GM18867 (cell line): Measurements from ENCODE around the gene IVL.

Source experiments
- ATAC-seq: cut with Tn5 transposase; IDR thresholded peaks from one replicate; pipeline ENCODE4 v1.9.1; 2021; ENCODE audit warnings: mild to moderate bottlenecking, moderate library complexity; ENCODE audit not compliant: unreplicated experiment

The IVL gene

DNA sequence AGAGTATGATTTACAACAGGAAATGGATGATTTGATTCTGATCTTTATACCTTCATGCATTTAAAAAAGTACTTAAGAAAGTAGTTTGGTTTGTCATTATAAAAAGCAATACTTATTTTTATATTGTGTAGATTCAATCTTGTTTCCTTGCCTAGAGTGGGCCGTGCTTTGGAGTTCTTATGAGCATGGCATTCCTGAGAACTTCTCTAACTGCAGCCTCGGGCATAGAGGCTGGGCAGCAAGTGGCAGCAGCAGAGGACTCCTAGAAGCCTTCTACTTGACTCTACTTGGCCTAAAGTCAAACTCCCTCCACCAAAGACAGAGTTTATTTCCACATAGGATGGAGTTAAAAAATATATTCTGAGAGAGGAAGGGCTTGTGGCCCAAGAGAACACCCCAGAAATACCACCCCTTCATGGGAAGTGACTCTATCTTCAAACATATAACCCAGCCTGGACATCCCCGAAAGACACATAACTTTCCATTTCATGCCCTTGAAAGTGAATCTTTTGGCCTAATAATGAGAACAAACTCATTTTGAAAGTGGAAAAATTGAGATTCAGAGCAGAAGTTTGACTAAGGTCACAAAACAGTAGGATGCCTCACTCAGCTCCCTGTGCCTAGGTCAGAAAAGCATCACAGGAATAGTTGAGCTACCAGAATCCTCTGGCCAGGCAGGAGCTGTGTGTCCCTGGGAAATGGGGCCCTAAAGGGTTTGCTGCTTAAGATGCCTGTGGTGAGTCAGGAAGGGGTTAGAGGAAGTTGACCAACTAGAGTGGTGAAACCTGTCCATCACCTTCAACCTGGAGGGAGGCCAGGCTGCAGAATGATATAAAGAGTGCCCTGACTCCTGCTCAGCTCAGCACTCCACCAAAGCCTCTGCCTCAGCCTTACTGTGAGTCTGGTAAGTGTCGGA is at the start of gene IVL:
Gene IVL (plus strand): TSS at position 861 of the 916 bp plus-strand sequence. CDS start 1,252 bp downstream, outside the sequence.
- no peak for ATAC-seq

GRCh38 chr1:152859696-152860095 is 48.6 kb upstream of the IVL start, which contains the start of gene LCE7A:
TSS of gene LCE7A (plus strand) at chr1:152859996. CDS start at chr1:152860698, 702 bp downstream.
- ATAC-seq: no peak

- no peak for ATAC-seq
Measured at GRCh38 chr1:152860129-152860528, 48.2 kb upstream of the IVL start.

DNA sequence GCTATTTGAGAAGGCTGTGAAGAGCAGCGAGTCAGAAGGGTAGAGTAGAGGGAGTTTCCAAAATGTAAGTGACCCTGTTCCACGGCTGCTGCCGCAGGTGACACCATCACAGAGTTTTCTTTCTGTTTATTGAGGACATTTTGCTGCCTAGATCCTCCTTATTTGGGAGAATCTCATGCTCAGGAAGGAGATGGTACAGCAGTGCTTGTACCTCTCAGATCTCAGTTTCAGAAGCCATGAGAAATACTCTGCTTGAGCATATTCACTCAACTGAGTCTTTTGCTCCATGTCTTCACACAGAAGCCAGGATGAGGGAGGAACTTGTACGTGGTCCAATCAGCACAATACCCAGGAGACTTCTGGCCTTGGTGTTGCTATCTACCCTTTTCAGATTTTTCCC is 47.0 kb upstream of the IVL start:
- ATAC-seq: no peak

DNA sequence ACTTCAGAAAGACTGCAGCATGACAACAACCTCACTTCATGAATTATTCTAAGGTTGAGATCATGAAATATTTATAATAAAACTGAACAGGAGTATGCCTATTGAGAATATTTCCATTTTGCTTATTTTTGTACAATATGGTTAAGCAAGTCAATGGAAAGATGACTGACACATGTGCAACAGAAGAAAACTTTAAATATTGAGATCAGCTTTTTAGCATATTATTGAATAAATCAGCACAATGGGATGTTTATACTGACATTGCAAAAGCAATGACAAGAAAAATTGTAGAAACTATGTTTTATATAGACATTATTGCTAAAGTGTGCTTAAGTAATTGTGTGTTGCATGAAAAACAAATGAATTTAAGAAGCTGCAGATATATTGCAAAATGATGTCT is 43.9 kb upstream of the IVL start:
- ATAC-seq: no peak

DNA sequence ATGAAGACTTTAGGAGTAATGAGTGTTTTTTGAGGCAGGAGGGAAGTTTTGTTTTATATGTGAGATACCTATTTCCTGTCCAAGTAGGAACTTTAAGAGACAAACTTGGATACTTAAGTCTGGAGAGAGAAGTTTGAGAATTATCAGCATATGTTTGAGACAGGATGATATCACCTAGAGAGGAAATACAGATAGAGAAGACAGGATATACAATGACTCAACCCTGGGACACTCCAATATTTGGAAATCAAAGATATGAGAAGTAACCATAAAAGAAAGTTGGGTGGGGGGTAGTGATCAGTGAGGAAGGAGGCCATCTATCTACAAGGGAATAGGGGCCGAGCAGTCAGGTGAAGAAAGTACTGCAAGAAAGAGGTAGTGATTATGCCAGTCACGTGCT is 42.0 kb upstream of the IVL start:
- ATAC-seq: no peak

- ATAC-seq: peak; percentile 67
Measured at GRCh38 chr1:152869808-152870419, 38.4 kb upstream of the IVL start.

- no peak for ATAC-seq
Measured at GRCh38 chr1:152870831-152871730, 37.3 kb upstream of the IVL start.

DNA sequence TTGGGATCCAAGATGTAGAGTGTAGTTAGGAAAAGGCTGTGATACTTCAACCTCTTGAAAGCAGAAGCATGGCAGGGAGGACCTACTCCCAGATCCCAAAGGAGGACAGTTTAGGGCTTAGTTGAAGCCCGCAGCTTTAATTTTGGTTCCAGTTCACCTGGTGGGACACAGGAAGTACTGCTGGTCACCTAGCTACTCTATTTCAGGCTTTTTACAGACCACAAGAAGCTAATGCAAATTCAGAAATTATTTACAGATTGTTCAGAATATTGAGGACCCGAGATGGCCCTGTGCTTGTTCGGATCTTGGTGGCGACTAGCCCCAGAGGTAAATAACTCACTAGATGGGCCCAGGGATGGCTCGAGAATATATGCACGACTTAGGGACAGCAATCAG is 36.6 kb upstream of the IVL start:
- ATAC-seq: peak; percentile 65

DNA sequence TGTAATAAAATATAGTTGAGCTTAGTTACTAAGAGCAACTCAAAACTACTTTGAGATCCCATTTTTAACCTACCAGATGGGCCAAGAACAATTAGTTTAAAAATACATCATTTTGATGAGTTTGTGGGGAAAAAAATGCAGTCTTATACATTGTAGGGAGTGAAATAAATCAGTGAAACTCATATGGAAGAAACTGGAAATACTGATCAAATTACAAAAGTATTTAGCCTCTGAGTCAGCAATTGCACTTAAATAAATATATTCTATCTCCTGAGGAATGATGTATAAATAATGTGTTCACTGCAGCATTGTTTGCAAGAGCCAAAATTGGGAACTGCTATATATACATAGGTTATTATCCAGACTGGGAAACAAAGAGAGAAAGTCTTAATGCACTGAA is 34.9 kb upstream of the IVL start:
- ATAC-seq: no peak

- no peak for ATAC-seq
Measured at GRCh38 chr1:152876827-152877226, 31.5 kb upstream of the IVL start.

DNA sequence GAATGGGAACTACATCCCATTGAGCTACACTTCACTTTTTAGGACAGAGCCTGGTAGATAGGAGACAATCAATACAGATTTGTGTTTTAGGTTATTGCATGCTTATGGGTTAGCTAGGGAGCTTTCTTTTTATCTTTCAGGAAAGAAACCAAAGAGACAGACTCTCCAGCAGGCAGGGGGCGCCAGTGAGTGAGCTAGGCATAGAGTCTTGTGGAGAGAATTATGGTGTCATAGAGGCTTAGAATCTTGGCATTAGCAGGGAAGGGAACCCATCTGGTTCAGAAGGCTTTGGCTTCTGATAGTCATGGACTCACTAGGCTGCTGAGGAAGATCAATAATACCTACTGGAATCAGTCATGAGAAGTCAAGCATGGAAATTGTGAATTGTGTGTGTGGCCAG is 30.3 kb upstream of the IVL start, which contains the start of gene SMCP:
Gene SMCP (plus strand): TSS at position 281 of the 400 bp plus-strand sequence. CDS start 6,101 bp downstream, outside the sequence.
- no peak for ATAC-seq

GRCh38 chr1:152879559-152880198 is 28.7 kb upstream of the IVL start:
- no peak for ATAC-seq

GRCh38 chr1:152880316-152880715 is 28.0 kb upstream of the IVL start:
- no peak for ATAC-seq

DNA sequence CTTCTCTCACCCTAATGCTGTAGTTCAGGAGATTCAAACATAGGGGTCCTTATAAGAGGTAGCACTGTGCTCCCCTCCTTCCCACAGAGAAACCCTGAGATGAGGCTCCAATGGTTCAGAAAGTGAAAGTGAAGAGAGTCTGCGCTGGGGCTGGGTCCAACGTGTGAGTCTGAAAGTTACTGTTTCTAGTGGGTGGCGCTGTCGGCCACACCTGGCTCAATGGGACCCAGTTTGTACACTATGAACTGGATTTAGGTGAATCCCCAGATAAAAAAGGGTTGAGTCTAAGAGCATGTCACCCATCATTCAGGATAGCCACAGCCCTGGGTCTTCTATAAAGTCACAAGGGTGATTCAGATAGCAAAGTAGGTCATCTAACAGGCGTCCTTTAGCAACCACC is 27.4 kb upstream of the IVL start:
- ATAC-seq: peak; percentile 78

- ATAC-seq: no peak
Measured at GRCh38 chr1:152884085-152884484, 24.3 kb upstream of the IVL start.

GRCh38 chr1:152884506-152884905 is 23.8 kb upstream of the IVL start:
- ATAC-seq: no peak

DNA sequence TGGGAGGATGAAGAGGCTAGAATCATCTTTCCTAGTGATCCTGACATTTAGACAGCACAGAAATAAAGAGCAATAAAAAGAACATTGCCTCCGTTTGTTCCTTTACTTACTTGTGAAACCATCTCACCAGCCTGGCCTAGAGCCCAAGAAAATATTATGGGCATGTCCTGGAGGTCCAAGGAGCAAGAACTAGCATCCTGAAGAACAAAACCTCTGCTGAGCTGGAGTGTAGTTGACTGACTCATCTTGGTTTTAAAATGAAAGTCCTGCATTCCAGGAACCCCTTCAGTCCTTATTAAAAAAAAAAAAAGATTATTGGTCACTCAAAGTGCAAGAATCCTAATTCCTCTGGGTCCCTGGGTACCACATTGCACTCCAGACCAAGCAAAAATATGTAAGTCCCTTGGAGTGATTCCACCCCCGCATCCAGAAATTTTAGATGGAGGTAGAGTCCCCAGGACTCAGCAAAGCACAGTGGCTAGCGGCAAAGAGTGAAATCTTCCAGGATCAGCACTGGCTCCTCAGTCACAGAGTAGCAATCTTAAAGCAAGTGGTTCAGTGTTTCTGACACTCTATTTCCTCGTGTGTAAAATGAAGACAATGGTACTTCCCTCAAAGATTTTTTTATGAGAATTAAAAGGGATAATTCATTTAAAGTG is 23.3 kb upstream of the IVL start:
- no peak for ATAC-seq

GRCh38 chr1:152886085-152886484 is 22.3 kb upstream of the IVL start:
- ATAC-seq: no peak
